Measurements from ENCODE around the gene PGLYRP1. TPM values are rescaled to one million over a fixed set of nuclear protein-coding genes. Genes with fewer than 3 reads are reported as not detected.

PGLYRP1 gene
- total RNA-seq, 1 experiment from 2014 or later = not detected

- no peak for DNase-seq
- intact Hi-C loops (cut with micrococcal nuclease; ENCODE audit: unreplicated experiment) = no loop called here
- Histone ChIP-seq H3K79me2 (ENCODE audit: low read depth) (no peaks in the 10 kb centered on the region), H3F3A (ENCODE audit: insufficient read depth, low read depth) (peaks cover 17% of the 10 kb centered on the region; the same call in 1 of the 2 replicates), H4K20me1 (ENCODE audit: insufficient read depth) (no peaks in the 10 kb centered on the region; the same call in 1 of the 2 replicates), H3K9me2 (ENCODE audit: insufficient read depth) (no peaks in the 10 kb centered on the region), H3K27ac (no peak overlapping the region), H3K4me3 (no peak overlapping the region), H3K27me3 (ENCODE audit: insufficient read depth, low read depth) (no peaks in the 10 kb centered on the region), H3K9me3 (ENCODE audit: insufficient read depth, low read depth) (no peaks in the 10 kb centered on the region), H3K4me2 (no peak overlapping the region), H2AFZ (no peak overlapping the region), H3K36me3 (ENCODE audit: low read depth) (no peaks in the 10 kb centered on the region), H3K4me1 (replicated peaks; ENCODE audit: insufficient read depth) (no peaks in the 10 kb centered on the region)
- BruUV-seq (replicated peaks) = no TSS peak
- no peak for TF ChIP-seq CTCF (conservative IDR thresholded peaks at IDR 0.05)
- no peak for TF ChIP-seq EZH2 (IDR thresholded peaks at IDR 0.05; ENCODE audit: low read depth)
- POLR2A ChIA-PET (ENCODE audit: unreplicated experiment) = no interaction called here
- CTCF ChIA-PET = interaction anchor here (0.6 kb wide), 2 partner anchors 19 to 521 kb away, joined by 7 to 14 read pairs; no protein-coding TSS in a partner anchor
These were observed 1.3 kb downstream of the PGLYRP1 start for GRCh38 chr19:46021531-46022041.

GRCh38 chr19:46020819-46021125, 2.1 kb downstream of the PGLYRP1 start:
- POLR2A ChIA-PET (ENCODE audit: unreplicated experiment) = no interaction called here
- Histone ChIP-seq H3K4me3 (no peak overlapping the region), H4K20me1 (ENCODE audit: insufficient read depth) (peaks cover 5% of the 10 kb centered on the region; the same call in 1 of the 2 replicates), H3K9me3 (ENCODE audit: insufficient read depth, low read depth) (no peaks in the 10 kb centered on the region), H3K36me3 (ENCODE audit: low read depth) (no peaks in the 10 kb centered on the region), H3K27ac (no peak overlapping the region), H3F3A (ENCODE audit: insufficient read depth, low read depth) (peaks cover 18% of the 10 kb centered on the region; the same call in 1 of the 2 replicates), H2AFZ (no peak overlapping the region), H3K27me3 (ENCODE audit: insufficient read depth, low read depth) (no peaks in the 10 kb centered on the region), H3K4me1 (replicated peaks; ENCODE audit: insufficient read depth) (no peaks in the 10 kb centered on the region; the same call in 1 of the 2 replicates), H3K4me2 (no peak overlapping the region), H3K79me2 (ENCODE audit: low read depth) (no peaks in the 10 kb centered on the region), H3K9me2 (ENCODE audit: insufficient read depth) (no peaks in the 10 kb centered on the region)
- BruUV-seq (replicated peaks) = no TSS peak
- CTCF ChIA-PET = interaction anchor here (0.6 kb wide), 1 partner anchor 429 kb away, joined by 10 read pairs; no protein-coding TSS in a partner anchor
- DNase-seq = no peak
- TF ChIP-seq CTCF (conservative IDR thresholded peaks at IDR 0.05) = no peak
- no peak for TF ChIP-seq EZH2 (IDR thresholded peaks at IDR 0.05; ENCODE audit: low read depth)
- intact Hi-C loops (cut with micrococcal nuclease; ENCODE audit: unreplicated experiment) = no loop called here

GRCh38 chr19:46019270-46019669, 3.6 kb downstream of the PGLYRP1 start:
- H3K4me3 ChIP-seq = no peak overlapping the region

More at GRCh38 chr19:46019270-46019669, 3.6 kb downstream of the PGLYRP1 start:
- Histone ChIP-seq H2AFZ (no peak overlapping the region), H3K4me2 (no peak overlapping the region), H3K27me3 (ENCODE audit: insufficient read depth, low read depth) (no peaks in the 10 kb centered on the region), H3K9me2 (ENCODE audit: insufficient read depth) (no peaks in the 10 kb centered on the region), H3K79me2 (ENCODE audit: low read depth) (no peaks in the 10 kb centered on the region), H3K27ac (no peak overlapping the region), H3K4me1 (replicated peaks; ENCODE audit: insufficient read depth) (peaks cover 6% of the 10 kb centered on the region; the same call in 1 of the 2 replicates), H4K20me1 (ENCODE audit: insufficient read depth) (peaks cover 5% of the 10 kb centered on the region; the same call in 1 of the 2 replicates), H3K9me3 (ENCODE audit: insufficient read depth, low read depth) (no peaks in the 10 kb centered on the region), H3K36me3 (ENCODE audit: low read depth) (no peaks in the 10 kb centered on the region), H3F3A (ENCODE audit: insufficient read depth, low read depth) (peaks cover 14% of the 10 kb centered on the region; the same call in 1 of the 2 replicates)
- ChIA-PET POLR2A (ENCODE audit: unreplicated experiment) (no interaction called here), CTCF (interaction anchor here (1.0 kb wide), 1 partner anchor 9 kb away, joined by 6 read pairs; no protein-coding TSS in a partner anchor)
- intact Hi-C loops (cut with micrococcal nuclease; ENCODE audit: unreplicated experiment) = loop anchor here (5.0 kb wide), 1 partner anchor 137 kb away; no protein-coding TSS in a partner anchor
- no TSS peak for BruUV-seq (replicated peaks)
- TF ChIP-seq EZH2 (IDR thresholded peaks at IDR 0.05; ENCODE audit: low read depth) = no peak
- no peak for TF ChIP-seq CTCF (conservative IDR thresholded peaks at IDR 0.05)
- DNase-seq = no peak
